ENCODE results near the gene C16orf87.

DNA sequence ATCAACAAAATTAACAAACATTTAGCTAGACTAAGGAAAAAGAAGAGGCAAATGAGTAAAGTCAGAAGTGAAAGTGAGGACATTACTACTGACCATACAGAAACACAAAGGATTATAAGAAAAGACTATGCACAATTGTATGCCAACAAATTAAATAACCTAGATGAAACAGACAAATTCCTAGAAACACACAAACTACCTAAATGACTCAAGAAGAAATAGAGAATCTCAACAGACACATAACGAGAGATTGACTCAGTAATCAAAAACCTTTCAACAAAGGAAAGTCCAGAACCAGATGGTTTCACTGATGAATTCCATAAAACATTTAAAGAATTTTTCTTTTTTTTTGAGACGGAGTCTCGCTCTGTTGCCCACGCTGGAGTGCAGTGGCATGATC is 47.2 kb downstream of the C16orf87 start:
- TF ChIP-seq, protein P1, sequence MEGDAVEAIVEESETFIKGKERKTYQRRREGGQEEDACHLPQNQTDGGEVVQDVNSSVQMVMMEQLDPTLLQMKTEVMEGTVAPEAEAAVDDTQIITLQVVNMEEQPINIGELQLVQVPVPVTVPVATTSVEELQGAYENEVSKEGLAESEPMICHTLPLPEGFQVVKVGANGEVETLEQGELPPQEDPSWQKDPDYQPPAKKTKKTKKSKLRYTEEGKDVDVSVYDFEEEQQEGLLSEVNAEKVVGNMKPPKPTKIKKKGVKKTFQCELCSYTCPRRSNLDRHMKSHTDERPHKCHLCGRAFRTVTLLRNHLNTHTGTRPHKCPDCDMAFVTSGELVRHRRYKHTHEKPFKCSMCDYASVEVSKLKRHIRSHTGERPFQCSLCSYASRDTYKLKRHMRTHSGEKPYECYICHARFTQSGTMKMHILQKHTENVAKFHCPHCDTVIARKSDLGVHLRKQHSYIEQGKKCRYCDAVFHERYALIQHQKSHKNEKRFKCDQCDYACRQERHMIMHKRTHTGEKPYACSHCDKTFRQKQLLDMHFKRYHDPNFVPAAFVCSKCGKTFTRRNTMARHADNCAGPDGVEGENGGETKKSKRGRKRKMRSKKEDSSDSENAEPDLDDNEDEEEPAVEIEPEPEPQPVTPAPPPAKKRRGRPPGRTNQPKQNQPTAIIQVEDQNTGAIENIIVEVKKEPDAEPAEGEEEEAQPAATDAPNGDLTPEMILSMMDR (IDR thresholded peaks at IDR 0.05): no peak
- TF ChIP-seq POLR2A (IDR thresholded peaks at IDR 0.05) (no peak), POLR2AphosphoS5 (IDR thresholded peaks at IDR 0.05) (no peak)
